Sigmoid colon (tissue), 7 donors: ENCODE results near the gene CCT5. TPM values are rescaled to one million over a fixed set of nuclear protein-coding genes. Genes with fewer than 3 reads are reported as not detected.

Source experiments
- DNase-seq: peaks from one replicate; pipeline ENCODE4 v3.0.0-alpha.2; 2019
- H3K27ac ChIP-seq, 4 donors: fragments of 200-600 bp; sonication (generic); one replicate each; pipeline ENCODE4 v1.5.1; 2016 to 2019; ENCODE audit warnings: mild to moderate bottlenecking in 1 of 4
- H3K27me3 ChIP-seq, 3 donors: fragments of 200-600 bp; sonication (generic); one replicate each; pipeline ENCODE4 v1.5.1; 2019; ENCODE audit warnings: mild to moderate bottlenecking in 1 of 3
- H3K36me3 ChIP-seq, 4 donors: fragments of 200-600 bp; sonication (generic); one replicate each; pipeline ENCODE4 v1.5.1; 2016 to 2019
- H3K4me1 ChIP-seq, 4 donors: fragments of 200-600 bp; sonication (generic); one replicate each; pipeline ENCODE4 v1.5.1; 2017 to 2019
- H3K4me3 ChIP-seq, 4 donors: fragments of 200-600 bp; sonication (generic); one replicate each; pipeline ENCODE4 v1.5.1; 2017 to 2019; ENCODE audit warnings: mild to moderate bottlenecking in 2 of 4, moderate library complexity in 1 of 4
- H3K9me3 ChIP-seq, 4 donors: fragments of 200-600 bp in 3 of 4; sonication (generic) in 3 of 4; one replicate each; pipeline versions ENCODE4 v1.5.1 to v1.6.1; 2013 to 2019
- EP300 ChIP-seq, 4 donors: sonication (generic); formaldehyde crosslinking; IDR thresholded peaks; one replicate each; pipeline ENCODE4 v1.6.1; 2017; ENCODE audit warnings: antibody characterized with exemption in 4 of 4
- POLR2A ChIP-seq, 2 donors: fragments of 450-650 bp; IDR thresholded peaks; one replicate each; pipeline ENCODE4 v1.6.1; 2016; ENCODE audit warnings: antibody characterized with exemption in 2 of 2, mild to moderate bottlenecking in 2 of 2, moderate library complexity in 2 of 2
- POLR2AphosphoS5 ChIP-seq, 4 donors: sonication (generic); formaldehyde crosslinking; IDR thresholded peaks; one replicate each; pipeline ENCODE4 v1.6.1; 2017; ENCODE audit warnings: antibody characterized with exemption in 4 of 4
- WGBS, 2 donors: extraction: QIAGEN DNeasy Blood & Tissue Kit; methylation state at CpG; one replicate each; pipeline ENCODE4 v1.1.7; 2013; 5-methylcytosine and 5-hydroxymethylcytosine counted together
- intact Hi-C: fragments of 100-400 bp; cut with DNase I; formaldehyde crosslinking; loops from one replicate; pipeline ENCODE4 v1.15.1; 2023
- polyA plus RNA-seq, 3 donors: library from polyadenylated mRNA; stranded (reverse); fragments of 200-250 nt; gene quantifications; one replicate each; pipeline ENCODE4 v1.2.3, GENCODE V29; 2013
- total RNA-seq, 4 donors: library from RNA; depleted of rRNA; stranded (reverse); fragments of >200 nt; gene quantifications; one replicate each; pipeline ENCODE4 v1.1.0, GENCODE V29; 2016
- TF ChIP-seq, protein P1 (sequence below), 4 experiments: fragments of 450-650 bp in 3 of 4; fragments of 200-600 bp in 1 of 4; IDR thresholded peaks; one replicate each; pipeline ENCODE4 v1.5.1; 2016 to 2019; ENCODE audit warnings: antibody characterized with exemption in 4 of 4, mild to moderate bottlenecking in 3 of 4, moderate library complexity in 2 of 4
- donor health status: healthy with polysubstance abuse.
- donor health status: Bipolar disorder and iron deficiency.
- donor health status: healthy.

The CCT5 gene
- total RNA-seq (100 to 1,000 TPM in 2 of 4 donors, 10 to 100 TPM in 2; 63.4 to 124 (median 107) TPM), polyA plus RNA-seq (100 to 1,000 TPM; 119 to 198 (median 166) TPM)

DNA sequence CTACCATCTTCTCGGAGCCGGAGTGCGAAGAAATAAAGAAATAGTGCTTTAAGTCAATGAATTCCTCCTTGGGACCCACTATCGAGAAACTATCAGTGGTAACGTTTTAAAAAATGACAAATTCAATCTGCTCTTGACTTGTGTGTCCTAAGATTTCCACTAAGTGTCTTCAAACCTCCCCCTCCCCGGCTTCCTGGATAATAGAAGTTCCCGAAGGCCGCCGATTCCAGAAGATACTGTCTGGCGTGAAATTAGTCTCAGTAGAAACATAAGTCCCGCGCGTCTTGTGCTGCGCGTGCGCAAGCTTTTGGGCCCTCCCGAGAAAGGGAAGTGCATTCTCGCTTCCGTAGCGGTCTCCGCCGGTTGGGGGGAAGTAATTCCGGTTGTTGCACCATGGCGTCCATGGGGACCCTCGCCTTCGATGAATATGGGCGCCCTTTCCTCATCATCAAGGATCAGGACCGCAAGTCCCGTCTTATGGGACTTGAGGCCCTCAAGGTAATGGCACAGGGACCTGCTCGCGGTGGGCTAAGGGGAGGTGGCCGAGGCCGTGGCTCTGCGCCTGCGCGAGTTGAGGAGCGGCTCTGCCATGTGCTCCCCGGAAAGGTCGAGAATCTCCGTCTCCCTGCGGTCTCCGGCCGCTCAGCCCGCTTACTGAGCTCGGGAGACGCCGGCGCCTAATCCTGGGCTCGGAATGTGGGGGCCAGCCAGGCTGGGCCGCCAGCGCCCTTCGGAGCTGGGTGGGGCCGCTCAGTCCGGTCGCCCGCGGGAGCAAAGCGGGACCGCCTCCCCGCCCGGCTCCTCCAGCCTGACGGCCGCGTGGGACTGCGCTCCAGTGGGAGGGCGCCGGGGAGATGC lies at the start of gene CCT5:
TSS of gene CCT5 (plus strand) at position 333 of the 858 bp plus-strand sequence. CDS start at position 394, 61 bp downstream.
- no peaks in the 10 kb centered on the region for H3K9me3 ChIP-seq
- H3K36me3 ChIP-seq, result peaks cover 0 to 19% (median 0%) of the 10 kb centered on the region in 4 donors
- 0% methylated on average over 67 of the region's 67 CpGs for WGBS, 2 donors
- intact Hi-C loops, result loop anchor here (5.0 to 10.0 kb wide), 3 partner anchors 192 to 705 kb away; partner anchors contain the start of genes DAP, ROPN1L and SEMA5A
- TF ChIP-seq EP300 (IDR thresholded peaks at IDR 0.05) (peak in 1 of 4 donors; percentile 65), POLR2AphosphoS5 (IDR thresholded peaks at IDR 0.05) (peak; percentile 25 to 78 (median 74)), POLR2A (IDR thresholded peaks at IDR 0.05) (peak in 1 of 2 donors; percentile 62)
- TF ChIP-seq, protein P1, sequence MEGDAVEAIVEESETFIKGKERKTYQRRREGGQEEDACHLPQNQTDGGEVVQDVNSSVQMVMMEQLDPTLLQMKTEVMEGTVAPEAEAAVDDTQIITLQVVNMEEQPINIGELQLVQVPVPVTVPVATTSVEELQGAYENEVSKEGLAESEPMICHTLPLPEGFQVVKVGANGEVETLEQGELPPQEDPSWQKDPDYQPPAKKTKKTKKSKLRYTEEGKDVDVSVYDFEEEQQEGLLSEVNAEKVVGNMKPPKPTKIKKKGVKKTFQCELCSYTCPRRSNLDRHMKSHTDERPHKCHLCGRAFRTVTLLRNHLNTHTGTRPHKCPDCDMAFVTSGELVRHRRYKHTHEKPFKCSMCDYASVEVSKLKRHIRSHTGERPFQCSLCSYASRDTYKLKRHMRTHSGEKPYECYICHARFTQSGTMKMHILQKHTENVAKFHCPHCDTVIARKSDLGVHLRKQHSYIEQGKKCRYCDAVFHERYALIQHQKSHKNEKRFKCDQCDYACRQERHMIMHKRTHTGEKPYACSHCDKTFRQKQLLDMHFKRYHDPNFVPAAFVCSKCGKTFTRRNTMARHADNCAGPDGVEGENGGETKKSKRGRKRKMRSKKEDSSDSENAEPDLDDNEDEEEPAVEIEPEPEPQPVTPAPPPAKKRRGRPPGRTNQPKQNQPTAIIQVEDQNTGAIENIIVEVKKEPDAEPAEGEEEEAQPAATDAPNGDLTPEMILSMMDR (IDR thresholded peaks at IDR 0.05), result no peak
- H3K4me3 ChIP-seq, result peak within 1 kb of the TSS; percentile 73 to 93 (median 84)
- H3K27ac ChIP-seq, result peak within 1 kb of the TSS; percentile 93 to 96 (median 94)
- peak; percentile 98 for DNase-seq
- H3K4me1 ChIP-seq, result peaks cover 0 to 31% (median 23%) of the 10 kb centered on the region in 4 donors
- H3K27me3 ChIP-seq, result no peaks in the 10 kb centered on the region

DNA sequence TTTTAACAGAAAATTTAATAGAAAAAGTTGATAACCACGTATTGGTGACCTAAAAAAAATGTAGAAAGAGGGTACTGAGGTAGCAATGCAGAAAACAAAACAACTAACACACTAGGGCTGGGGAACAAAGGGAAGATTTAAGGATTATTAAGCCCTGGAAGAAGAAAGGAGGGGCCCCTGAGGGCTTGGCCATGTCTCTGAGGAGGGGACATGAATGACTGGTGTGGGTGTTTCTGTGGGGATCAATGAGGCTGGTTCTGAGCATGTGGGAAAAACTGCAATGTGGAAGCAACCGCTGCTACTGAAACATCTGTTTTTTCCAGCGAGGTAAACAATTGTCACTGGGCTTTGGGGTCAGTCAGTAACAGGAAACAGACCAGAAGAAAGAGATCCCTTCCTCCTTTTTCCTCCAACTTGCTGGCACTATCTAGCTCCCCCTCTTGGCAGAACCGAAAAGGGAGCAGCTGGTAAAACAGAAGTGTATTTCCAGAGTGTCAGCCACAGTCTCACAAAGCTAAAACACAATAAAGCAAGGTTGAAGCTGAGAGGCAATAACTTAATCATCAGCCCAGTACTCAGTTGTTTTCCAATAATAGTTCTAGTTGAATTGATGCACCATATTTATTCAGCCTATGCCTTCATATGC lies 48.7 kb upstream of the CCT5 start:
- no peaks in the 10 kb centered on the region for H3K4me1 ChIP-seq
- peaks cover 4 to 10% (median 5%) of the 10 kb centered on the region in 4 donors for H3K9me3 ChIP-seq
- TF ChIP-seq, protein P1 (IDR thresholded peaks at IDR 0.05), result no peak
- TF ChIP-seq POLR2AphosphoS5 (IDR thresholded peaks at IDR 0.05) (no peak), EP300 (IDR thresholded peaks at IDR 0.05) (no peak), POLR2A (IDR thresholded peaks at IDR 0.05) (no peak)
- intact Hi-C loops, result no loop called here
- no peak overlapping the region for H3K27ac ChIP-seq
- whole genome bisulfite sequencing, 2 donors, result 43 to 63% methylated on average over 4 of the region's 4 CpGs
- H3K27me3 ChIP-seq, result no peaks in the 10 kb centered on the region
- no peaks in the 10 kb centered on the region for H3K36me3 ChIP-seq
- no peak overlapping the region for H3K4me3 ChIP-seq
- DNase-seq, result no peak

DNA sequence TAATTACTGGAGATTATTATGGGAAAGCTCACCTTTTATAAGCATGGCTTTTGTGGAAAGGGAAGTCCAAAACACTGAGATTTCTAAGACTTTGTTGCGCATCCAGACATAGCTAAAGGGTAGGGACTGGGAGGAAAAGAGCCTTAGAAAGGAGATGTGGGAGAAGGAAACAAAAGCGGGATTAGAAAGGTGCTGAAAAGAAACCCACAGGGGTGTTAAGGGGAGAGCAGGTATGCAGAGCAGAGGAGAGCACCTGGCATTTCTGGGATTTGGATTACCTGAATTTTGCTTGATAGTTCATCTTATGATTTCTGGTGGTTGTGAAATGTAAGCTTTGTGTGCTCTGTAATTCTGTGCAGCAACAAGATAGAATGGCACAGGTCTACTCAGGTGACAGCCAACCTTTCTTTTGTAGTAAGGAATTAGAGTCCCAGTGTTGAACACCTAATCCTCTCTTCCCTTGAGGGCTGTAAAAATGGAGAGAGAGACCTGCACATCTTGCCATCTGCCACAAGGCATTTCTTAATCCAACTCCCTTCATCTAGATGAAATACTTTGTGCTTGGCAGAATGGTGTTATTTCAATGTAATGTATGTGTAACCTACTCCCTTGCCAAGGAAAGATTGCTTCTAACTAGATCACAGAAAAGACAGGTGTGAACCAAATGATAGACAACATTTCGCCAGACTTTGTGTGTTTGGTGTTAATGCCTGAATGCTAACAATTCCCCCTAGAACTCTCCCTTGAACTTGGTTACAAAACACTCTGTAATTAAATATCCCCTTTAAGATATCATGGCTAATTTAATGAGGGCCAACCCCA lies 47.8 kb upstream of the CCT5 start:
- WGBS, 2 donors, result 89 to 96% methylated on average over 3 of the region's 3 CpGs
- no peaks in the 10 kb centered on the region for H3K4me1 ChIP-seq
- intact Hi-C loops, result no loop called here
- no peak overlapping the region for H3K4me3 ChIP-seq
- H3K27ac ChIP-seq, result no peak overlapping the region
- H3K36me3 ChIP-seq, result no peaks in the 10 kb centered on the region
- no peak for DNase-seq
- TF ChIP-seq EP300 (IDR thresholded peaks at IDR 0.05) (no peak), POLR2A (IDR thresholded peaks at IDR 0.05) (no peak), POLR2AphosphoS5 (IDR thresholded peaks at IDR 0.05) (no peak)
- TF ChIP-seq, protein P1 (IDR thresholded peaks at IDR 0.05), result no peak
- H3K9me3 ChIP-seq, result peaks cover 4 to 10% (median 5%) of the 10 kb centered on the region in 4 donors
- H3K27me3 ChIP-seq, result no peaks in the 10 kb centered on the region

DNA sequence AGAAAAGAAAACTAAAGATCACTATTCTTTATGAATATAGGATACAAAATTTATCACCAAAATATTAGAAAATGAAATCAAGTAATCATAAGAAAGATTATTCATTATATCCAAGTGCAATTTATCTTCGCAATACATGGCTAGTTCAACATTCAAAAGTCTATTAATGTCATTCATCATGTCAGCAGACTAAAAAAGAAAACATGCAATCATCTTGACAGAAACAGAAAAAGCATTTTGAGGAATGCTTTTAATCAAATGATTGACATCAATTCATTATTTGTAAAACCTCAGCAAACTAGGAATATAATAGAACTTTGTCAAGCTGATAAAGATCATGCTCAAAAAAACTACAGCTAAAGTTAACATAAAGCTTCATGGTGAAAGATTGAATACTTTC lies 41.1 kb upstream of the CCT5 start:
- no peak for DNase-seq
- WGBS, 2 donors, result 100% methylated on average over 1 of the region's 1 CpG
- TF ChIP-seq, protein P1 (IDR thresholded peaks at IDR 0.05), result no peak
- no peaks in the 10 kb centered on the region for H3K36me3 ChIP-seq
- H3K4me1 ChIP-seq, result no peaks in the 10 kb centered on the region
- no peaks in the 10 kb centered on the region for H3K9me3 ChIP-seq
- no peak overlapping the region for H3K4me3 ChIP-seq
- no peak overlapping the region for H3K27ac ChIP-seq
- intact Hi-C loops, result no loop called here
- H3K27me3 ChIP-seq, result no peaks in the 10 kb centered on the region
